ENCODE measurements around the gene CCNL2.
A peak's percentile ranks its signal among the peaks of the same experiment; 100 is the strongest.
"Not testable (repeated sequence)": the region's sequence is repeated elsewhere in the genome, so short reads cannot be mapped to it uniquely, and the experiment has no call there.

CCNL2 gene

DNA sequence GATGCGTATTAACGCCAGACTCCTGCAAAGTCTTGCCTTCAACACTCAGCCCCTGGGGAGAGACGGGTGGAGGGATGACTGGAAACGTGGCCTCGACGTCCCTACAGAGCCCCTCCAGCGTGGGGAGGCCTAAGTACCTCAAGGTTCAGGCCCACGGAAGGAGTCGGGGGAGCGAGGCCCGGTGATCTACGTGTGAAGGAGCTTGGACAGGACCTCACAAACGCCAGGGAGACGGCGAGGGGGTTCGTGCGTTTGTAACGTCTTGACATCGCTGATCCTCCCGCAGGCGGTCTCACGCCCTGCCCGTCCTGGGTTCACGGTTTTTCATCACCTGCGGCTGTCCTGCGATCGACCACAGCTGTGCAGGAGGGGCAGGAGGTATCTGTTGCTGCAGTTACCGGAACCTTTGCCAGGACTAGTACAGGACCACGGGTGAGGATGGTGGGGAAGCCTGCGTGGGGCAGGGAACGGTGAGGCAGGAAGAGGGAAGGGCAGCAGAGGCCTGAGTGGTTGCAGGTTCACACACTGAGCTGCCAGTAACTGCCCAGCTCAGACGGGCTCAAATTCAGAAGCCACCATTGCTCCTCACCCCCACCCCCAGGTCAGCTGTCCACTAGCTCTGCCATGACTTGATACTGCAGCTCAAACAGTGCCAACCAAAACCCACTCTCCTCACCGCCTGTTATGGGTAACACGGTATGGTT is 889 bp upstream of the CCNL2 start:
- DNase-seq: no peak

DNA sequence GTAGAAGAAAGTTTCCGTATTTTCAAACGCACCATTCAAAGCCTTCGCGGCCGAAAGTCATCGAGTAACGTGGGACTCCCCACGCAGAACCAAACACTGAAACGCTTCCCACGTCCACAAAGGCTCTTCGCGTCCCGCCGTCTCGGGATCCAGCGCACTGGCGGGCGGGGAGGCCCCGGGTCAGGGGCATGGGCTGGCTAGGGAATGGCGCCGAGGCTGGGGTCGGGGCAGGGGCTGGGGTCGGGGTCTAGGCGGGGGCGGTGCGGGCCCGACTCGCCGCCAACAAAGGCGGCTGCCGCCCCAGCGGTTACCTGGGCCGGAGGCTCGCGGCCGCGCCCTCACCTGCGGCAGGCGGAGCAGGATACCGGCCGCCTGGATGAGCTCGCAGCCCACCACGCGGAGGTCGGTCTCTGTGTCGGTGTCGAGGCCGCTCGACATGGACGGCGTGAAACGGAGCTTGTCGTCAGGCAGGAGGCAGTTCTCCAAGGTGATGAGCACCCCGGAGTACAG is 403 bp downstream of the CCNL2 start:
- no peak for DNase-seq

DNA sequence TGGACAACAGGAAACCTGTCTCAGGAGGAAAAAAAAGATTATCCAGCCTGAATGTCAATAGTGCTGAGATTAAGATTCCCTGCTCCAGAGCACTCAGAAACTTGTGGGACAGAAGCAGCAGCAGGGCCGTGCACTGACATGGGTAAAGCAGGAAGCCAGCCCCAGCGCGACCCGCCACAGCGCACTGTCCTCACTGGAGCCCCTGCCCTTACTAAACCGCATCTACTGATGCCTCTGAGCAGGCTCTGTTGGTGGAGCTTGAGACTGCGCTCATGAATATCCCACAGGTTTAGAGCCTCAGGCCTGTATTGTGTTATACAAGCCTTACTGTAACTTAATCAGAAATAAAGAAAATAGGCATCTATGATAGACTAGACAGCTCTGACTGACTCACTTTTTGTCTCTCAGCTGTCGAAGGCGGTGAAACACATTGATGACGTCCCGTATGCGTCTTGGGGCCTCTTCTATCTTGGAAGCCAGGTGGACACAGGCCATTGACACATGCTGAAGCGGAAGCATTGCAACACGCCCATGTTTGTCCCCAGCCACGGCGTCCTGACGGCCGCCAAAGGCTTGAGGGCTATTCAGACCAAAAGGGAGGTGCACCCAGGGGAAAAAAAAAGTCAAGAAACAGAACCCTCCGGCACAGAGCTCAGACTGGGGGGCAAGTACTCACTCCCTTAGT is 1.2 kb downstream of the CCNL2 start:
- DNase-seq: no peak

DNA sequence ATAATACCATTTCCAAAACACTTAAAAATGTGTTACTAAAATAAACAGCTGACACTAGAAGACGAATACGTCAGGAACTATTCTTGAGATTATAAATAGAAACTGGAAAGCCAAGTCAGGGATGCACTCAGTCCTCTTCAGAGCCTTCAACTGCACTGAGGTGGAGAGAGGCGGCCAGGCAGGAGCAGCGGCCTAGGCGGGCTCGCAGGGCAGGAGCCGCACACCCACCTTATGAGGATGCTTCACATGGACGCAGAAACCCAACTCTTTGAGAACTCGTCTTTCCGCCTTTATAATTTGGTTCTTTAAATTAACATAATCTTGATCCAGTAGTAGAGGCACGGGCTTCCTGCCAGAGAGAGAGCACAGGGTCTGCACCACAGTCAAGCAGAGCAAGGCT is 4.0 kb downstream of the CCNL2 start:
- no peak for DNase-seq

DNA sequence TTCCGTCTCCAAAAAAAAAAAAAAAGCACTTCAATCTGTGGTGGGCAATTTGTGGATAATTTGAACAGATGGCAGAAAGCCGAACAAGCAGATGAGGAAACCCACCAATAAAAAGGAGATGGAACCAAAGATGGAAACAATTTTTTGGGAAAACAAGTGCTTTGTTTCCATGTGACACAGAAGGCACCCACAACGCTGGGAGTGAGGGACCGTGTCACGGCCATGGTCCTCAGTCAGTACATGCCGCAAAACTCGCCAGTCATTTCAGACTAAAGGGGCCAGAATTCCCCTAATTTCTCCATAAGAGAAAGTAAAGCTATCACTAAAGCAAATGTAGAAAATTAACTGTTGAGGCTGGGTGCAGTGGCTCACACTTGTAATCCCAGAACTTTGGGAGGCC is 5.0 kb downstream of the CCNL2 start:
- DNase-seq: no peak

DNA sequence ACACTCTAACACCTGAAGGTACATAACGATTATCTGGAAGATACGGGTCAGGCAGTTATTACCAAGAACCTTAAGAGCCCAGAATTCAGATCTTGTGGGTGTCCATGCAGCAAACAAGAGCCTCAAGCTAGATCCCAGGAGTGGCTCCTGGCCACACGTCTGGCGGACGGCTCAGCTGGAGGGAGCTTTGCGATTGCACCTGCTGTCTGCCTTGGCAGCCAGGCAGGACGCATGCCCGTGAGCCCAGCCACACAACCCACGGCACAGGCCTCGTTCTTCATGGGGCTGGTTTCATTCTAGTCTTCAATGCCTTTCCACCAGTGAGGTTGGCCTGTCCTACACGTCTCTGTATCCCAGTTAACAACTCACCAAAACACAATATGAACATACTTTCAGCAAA is 5.7 kb downstream of the CCNL2 start:
- no peak for DNase-seq

DNA sequence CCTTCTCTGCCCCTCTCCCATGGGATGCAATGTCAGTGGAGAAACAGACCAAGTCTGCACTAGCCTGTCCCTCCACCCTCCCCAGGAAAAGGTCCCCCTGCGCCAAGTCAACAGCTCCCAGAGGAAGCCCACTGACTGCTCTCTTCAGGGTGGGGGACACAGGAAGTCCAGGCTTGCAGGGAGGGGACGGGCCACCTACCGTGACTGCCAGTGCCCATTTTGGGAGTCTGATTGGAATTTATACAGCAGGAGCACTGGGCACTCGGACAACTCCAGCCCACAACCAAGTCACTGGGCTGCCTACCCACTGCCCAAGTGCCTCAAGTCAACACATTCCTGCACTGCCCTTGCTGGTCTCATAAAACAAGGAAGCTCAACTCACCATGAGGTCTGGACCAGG is 6.1 kb downstream of the CCNL2 start:
- no peak for DNase-seq

DNA sequence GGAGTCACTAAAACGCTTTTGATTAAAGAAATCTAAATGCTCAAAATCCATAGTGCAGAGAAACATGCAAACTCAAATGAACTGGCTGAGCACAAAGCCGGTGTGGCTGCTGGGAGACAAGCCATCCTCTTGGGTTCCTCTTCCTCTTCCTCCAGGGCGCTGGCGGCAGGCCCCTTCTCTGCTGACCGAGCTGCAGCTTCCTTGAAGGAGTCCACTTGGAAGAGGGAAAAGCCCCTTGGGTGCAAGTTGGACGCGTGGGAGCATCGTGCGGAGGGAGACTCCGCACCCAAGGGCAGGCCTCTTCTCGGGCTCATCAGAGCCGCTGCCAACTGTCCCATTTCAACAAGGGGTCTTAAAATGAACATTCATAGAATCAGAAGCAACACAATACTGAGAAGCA is 7.9 kb downstream of the CCNL2 start:
- no peak for DNase-seq

DNA sequence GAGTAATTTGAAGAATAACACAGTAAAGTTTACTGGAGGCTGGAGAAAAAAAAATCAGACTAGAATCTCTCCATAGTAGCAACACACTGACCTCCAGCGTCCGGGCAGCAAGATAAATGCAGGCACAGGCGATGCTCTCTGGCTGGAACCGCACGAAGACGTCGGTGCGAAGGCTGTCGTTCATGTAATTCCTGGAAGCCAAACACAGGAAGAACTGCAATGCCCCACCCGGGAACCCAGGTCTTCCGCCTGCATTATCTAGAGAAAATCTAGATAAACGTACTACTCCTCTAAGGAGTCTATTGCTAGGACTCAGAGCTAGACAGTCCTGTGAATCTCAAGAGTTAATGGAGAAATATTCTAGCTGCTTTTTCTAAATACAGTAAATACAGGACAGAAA is 8.5 kb downstream of the CCNL2 start:
- no peak for DNase-seq

DNA sequence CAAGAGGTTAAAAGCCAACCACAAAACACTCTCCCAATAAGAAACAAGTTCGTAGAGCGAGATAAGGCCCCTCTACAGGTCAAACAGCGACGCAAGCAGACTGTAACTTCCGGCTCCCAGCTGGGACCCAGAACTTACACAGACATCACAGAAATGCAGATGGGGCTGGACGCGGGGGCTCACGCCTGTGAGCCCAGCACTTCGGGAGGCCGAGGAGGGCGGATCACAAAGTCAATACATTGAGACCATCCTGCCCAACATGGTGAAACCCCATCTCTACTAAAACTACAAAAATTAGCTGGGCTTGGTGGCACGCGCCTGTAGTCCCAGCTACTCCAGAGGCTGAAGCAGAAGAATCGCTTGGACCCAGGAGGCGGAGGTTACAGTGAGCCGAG is 11.1 kb downstream of the CCNL2 start:
- no peak for DNase-seq

DNA sequence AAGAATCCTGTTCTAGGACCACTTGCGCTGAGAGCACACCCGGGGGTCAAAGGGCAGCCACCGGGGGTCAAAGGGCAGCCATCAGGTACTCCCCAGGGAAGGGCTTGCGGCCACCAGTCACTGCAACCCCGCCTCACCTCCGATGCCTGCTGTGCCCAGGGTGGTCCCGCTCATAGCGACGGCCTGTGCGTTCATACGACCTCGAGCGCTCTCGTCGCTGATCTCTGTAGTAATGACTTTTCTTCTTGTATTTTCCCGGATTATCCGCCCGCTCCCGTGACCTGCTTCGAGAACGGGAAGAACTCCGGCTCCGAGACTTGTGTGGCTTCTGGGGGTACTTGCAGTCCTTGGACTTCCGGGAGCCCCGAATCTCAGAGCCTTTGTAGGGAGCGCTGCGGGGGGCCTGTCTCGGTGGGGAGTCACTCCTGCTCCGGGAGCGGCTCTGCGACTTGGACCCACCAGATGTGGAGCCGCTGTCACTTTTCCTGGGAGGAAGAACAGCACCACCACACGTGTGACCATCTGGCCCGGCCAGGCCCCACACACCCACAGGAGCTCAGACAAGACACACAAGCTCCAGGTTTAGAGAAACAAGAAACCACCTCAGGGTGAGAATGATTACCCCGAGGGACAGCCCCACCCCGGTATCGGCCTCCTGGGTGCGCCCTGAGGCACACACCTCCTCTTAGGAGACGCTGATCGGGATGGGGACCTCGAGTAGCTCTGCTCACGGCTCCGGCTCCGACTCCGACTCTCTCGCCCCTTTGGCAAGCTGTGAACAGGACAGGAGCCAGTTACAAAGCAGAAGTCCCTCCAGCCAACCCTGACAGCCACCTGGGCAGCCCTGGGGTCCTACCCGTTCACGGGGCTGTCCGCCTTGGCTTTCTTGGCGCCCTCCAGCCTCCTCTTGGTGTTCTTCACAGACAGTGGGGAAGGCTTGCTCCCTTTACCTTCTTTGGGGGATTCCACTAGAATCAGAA is 11.7 kb downstream of the CCNL2 start:
- no peak for DNase-seq

DNA sequence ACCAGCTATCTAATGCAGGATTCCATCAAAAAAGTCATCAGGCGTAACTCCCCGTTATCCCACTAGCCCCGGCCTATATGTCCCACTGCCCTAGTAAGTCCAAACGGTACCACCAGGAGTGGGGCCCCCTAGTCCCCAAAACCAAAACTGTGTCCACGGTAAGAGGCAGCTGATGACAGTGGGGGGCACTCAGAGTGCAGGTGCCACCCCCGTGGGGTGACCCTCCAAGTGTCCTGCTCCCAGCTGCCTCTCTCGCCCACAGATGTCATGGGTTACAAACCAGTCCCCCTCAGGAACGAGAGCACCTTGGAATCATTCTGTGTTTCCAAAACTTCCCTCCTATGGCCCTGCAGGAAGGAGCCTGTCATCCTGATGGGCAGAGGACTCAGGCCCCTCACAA is 13.2 kb downstream of the CCNL2 start:
- DNase-seq: no peak

DNA sequence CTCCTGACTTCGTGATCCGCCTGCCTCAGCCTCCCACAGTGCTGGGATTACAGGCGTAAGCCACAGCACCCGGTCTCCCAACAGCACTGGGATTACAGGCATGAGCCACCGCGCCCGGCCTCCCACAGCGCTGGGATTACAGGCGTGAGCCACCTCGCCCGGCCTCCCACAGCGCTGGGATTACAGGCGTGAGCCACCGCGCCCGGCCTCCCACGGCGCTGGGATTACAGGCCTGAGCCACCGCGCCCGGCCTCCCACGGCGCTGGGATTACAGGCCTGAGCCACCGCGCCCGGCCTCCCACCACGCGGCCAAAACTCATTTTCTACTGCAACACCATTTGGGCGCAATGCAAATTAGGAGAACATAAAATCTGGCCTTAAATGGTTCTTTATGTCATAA is 13.8 kb downstream of the CCNL2 start:
- DNase-seq: not testable (repeated sequence)

DNA sequence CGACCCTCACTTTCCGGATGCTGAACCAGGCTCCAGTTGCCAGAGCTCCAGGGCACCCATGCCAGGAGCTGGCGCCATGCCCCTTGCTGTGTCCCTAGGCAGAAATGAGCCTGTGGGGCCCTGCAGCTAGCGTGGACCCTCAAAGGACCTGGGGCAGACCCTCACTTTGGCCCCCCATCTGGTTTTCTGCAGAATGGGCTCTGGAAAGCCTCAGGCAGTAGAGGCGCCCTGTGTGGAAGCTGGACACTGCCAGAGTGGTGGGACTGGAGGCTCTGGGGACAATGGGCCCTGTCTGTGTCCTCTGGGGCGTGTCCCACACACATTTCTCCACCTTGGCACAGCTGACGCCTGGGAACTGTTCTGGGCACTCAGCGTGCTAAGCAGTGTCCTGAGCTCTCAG is 17.8 kb downstream of the CCNL2 start:
- no peak for DNase-seq

DNA sequence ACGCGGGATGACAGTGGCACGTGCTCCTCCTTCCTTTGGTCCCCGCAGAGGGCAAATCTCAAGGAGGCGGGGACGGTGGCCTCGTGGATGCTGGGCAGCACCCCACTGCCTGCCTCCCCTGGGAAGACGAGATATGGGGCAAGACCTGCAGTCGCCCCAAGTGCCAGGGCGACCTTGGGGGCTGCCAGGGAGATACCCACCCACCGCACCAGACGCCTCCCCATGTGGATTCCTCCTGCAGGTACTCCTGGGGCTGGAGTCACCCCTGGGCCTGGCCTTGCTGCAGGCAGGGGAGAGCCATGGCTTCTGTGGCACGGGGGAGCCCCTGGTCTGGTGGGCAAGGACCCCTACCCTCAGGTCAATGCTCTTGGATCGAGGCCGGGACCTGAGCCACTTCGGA is 18.3 kb downstream of the CCNL2 start:
- DNase-seq: no peak

DNA sequence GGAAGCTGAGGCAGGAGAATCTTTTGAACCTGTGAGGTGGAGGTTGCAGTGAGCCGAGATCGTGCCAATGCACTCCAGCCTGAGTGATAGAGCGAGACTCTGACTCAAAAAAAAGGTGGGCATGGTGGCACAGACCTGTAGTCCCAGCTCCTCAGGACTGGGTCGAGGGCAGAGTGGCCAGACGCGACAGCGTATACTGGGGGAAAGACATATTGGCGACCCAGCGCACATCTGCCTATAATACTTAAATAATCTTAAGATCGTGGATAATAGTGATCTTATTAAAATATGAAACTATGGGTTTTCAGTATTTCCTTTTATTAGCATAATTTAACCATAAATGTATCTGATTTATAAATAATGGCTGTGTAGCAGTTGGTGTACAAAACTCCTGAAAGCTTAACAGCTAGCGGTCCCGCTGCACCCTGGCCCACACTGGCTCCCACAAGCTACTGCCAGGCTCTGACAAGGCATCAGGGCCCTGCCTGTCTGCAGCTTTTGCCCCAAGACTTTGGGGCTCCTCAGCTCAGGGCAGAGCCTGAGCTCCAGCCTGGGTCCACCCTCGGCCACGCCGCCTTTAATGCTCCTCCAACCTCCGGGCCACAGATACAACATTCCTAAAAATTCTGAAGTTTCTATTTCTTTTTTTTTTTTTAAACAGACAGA is 21.5 kb downstream of the CCNL2 start:
- no peak for DNase-seq

DNA sequence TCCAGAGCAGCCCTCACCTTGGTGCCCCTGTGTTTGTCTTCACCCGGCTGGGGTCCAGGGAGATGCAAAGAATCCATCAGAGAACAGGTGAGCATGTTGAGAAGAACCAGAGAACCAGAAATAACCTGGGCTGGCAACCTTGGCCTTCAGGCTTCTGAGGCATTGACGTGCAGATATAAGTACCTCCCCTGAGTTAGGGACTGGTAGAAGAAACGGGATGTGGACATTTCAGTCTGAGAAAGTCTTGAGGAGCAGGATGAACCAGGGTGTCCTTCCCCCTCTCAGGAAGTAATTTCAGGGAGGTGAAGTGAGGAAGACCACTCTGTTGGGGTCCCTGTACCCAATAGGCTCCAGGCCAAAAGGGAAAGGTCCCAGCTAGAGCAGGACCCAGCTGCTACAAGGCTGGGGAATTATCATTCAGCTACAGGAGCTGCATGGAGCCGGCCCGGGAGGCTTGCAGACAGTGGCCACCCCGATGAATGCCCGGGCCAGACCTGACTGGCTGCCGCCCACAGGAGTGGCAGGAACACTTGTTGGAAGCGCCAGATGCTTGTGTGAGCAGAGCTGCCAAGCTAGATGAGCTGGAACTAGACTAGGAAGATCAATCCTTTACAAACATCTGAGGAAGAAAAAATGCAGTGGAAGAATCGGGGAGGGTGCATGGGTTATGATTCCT is 22.4 kb downstream of the CCNL2 start:
- no peak for DNase-seq

DNA sequence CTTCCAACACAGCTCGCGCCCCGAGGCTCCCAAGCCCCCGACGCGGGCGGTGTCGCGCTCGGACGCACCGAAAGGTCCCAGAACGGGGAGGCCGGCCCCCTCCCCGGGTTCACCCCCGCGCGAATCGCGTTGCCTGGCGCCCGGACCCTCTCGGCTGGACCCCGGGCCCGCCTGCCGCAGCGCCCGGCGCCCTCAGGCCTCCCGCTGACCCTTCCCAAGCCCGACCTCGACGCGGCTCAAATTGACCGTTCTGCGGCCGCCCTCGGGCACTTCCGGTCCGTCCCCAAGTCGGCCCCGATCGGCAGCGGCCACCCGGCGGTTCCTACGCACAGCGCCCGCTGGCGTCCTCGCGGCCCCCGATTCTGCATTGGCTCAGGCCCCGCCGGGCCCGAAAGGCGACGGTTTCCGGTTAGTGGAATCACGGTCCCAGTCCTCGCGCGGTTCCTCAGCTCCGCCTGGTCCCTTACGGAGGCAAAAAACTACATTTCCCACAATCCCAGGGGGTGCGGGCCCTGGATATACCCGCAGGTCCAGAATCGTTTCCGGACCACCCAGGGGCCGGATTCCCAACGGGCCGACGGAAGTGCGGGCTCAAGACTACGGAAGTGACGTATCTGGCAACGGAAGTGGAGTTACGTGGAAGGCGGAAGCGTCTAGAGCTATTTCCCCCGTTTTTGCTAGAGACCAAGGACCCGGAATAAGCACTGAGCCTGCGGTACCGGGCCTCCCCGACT is 24.0 kb downstream of the CCNL2 start, which contains the start of gene AURKAIP1:
Gene AURKAIP1, minus strand, starts transcription at position 279 of the 734 bp plus-strand sequence. CDS start 451 bp downstream, outside the sequence.
- peak; percentile 72 to 99 (median 97) for DNase-seq

DNA sequence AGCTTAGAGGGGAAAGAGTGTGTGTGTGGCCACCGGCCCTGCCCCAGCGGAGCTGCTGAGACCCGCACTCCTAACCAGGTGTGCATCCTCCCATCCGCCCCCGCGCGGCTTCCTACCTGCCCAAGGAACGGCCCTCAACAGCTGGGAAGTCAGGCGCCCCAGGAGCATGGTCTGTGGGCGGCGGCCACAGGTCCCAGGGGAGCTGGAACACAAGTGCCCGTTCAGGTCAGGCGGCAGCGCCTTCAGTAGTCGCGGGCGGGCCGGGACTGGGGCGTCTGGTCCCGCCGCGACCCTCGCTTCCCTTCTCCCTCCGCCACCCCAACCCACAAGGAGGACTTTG is 24.6 kb downstream of the CCNL2 start:
- DNase-seq: no peak

DNA sequence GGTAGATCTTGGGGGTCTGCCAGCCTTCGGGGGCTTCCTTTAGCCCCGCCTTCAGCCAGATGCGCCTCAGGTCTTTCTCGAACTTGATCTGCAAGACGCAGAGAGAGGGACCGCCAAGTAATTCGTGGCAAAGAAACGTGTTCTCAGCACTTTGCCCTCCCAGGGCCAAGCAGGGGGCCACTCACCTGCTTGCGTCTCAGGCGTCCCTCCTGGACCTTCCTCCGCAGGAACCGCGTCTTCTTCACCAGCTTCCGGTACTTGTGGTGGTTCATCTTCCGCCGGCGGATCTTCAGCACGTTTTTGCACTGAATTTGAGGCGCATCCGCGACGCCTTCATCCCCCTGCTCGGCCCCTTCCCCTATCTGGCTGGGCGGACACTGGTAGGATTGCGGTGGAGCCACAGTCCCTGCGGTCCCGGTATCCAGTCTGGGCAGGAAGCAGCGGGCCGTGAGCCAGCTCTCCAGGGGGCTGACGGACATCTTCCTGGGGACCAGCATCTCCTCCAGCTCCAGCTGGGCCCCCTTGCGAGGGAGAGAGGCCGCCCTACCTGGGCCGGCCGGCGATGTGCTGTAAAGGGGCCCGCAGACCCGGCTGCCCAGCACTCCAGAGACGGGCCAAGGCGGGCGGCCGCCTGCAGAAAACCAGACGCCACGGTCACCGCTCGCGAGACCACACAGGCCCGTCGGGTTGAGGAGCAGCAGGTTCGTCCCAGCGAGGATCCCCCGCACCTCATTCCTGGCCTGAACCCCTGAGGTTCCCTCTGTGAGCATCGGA is 25.1 kb downstream of the CCNL2 start:
- no peak for DNase-seq

All from C1 segment of cervical spinal cord (tissue), 14 donors.